Measurements from ENCODE around the gene NRARP.

DNA sequence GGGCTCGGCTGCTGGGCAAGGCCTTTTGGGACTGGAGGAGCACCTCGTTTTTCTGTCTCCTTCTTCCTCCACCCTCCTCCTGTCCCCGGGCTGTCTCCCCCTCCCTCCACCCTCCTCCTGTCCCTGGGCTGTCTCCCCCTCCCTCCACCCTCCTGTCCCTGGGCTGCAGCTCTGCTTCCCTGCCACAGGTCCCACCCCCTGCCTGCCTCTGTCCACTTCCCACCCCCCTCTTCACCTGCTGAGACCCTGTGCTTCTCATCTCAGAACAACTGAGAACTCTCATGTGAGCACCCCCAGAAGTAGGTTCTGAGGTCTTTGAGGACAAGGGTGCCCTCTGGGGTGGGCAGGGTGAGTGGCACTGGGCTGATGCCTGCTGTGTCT is 30.4 kb downstream of the NRARP start:
- TF ChIP-seq, protein P1, sequence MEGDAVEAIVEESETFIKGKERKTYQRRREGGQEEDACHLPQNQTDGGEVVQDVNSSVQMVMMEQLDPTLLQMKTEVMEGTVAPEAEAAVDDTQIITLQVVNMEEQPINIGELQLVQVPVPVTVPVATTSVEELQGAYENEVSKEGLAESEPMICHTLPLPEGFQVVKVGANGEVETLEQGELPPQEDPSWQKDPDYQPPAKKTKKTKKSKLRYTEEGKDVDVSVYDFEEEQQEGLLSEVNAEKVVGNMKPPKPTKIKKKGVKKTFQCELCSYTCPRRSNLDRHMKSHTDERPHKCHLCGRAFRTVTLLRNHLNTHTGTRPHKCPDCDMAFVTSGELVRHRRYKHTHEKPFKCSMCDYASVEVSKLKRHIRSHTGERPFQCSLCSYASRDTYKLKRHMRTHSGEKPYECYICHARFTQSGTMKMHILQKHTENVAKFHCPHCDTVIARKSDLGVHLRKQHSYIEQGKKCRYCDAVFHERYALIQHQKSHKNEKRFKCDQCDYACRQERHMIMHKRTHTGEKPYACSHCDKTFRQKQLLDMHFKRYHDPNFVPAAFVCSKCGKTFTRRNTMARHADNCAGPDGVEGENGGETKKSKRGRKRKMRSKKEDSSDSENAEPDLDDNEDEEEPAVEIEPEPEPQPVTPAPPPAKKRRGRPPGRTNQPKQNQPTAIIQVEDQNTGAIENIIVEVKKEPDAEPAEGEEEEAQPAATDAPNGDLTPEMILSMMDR (IDR thresholded peaks at IDR 0.05), result no peak
- TF ChIP-seq POLR2AphosphoS5 (IDR thresholded peaks at IDR 0.05), result no peak

Data from sigmoid colon (tissue), 4 donors.